Measurements from ENCODE around the gene MKS1. TPM values are rescaled to one million over a fixed set of nuclear protein-coding genes. Genes with fewer than 3 reads are reported as not detected.

Gene MKS1
- total and polyA plus RNA-seq, 10 of the 15 experiments (the other 5 are each of a cell fraction or from before 2014, with no cell fraction given), result 5.7 to 21.4 (median 13.9) TPM

DNA sequence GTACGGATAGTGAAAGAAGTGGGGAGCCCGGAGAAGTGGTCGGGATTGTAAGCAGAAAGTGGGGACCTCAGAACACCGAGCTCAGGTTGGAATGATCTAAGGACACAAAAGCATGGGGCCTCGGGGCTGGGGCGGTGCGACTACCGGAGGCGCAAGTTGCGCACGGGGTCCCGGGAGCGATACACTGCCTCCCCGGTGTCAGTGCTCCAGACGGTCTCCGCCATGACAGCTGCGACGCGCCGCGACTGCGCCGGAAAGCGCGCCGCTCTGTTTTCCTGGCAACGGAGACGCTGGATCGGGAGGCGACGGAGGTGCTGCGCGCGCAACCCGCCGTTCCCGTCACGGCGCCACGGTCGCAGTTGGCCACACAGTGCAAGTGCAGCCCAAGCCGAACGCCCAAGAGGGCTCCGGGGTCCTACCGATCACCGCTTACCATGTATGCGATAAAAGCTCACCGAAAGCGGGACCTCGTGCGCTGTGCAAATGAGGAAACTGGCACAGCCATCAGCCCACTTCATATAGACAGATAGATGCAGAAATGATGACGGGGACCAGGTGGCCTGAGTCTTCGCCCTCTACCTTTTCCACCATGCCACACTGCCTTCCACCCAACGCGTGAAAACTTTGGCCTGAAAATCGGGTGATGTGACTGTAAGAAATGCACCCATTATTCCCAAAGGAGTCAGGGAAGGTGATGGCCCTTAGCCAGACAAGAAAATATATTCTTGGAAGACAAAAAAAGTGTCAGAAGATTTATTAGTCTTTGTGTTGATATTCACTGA lies at the start of gene MKS1 (continued):
- TF ChIP-seq GABPA (IDR thresholded peaks at IDR 0.05; ENCODE audit: low read depth), result peak; percentile 66
- TF ChIP-seq NRF1 (conservative IDR thresholded peaks at IDR 0.05; ENCODE audit: low read depth, low read length), result peak; percentile 60
- TF ChIP-seq SUZ12 (IDR thresholded peaks at IDR 0.05; ENCODE audit: unreplicated experiment), result no peak
- TF ChIP-seq EED (IDR thresholded peaks at IDR 0.05; ENCODE audit: low read depth), result peak; percentile 50
- TF ChIP-seq RELA (IDR thresholded peaks at IDR 0.05; ENCODE audit: borderline replicate concordance, partially characterized antibody), result peak; percentile 63
- TF ChIP-seq SREBF2 (IDR thresholded peaks at IDR 0.05; ENCODE audit: low read length), result no peak
- TF ChIP-seq IRF4 (IDR thresholded peaks at IDR 0.05; ENCODE audit: low read depth, low read length), result 0 out of 2 replicates have a peak, but pooled peaks have one; percentile 43
- peak; percentile 64; the same call in 1 of the 3 replicates for TF ChIP-seq POU2F2 (IDR thresholded peaks at IDR 0.05; ENCODE audit: borderline replicate concordance, low read depth, low read length)
- TF ChIP-seq HDAC6 (IDR thresholded peaks at IDR 0.05; ENCODE audit: unreplicated experiment), result no peak
- no peak for TF ChIP-seq ZSCAN29 (IDR thresholded peaks at IDR 0.05)
- no peak for TF ChIP-seq MEF2A (IDR thresholded peaks at IDR 0.05; ENCODE audit: insufficient read depth, low read depth, low read length)
- TF ChIP-seq TCF3 (IDR thresholded peaks at IDR 0.05; ENCODE audit: borderline replicate concordance, insufficient read depth, low read depth, low read length), result peak; percentile 69; the same call in 1 of the 2 replicates
- peak; percentile 78 for TF ChIP-seq SMARCA5 (IDR thresholded peaks at IDR 0.05)
- TF ChIP-seq NFXL1 (IDR thresholded peaks at IDR 0.05; ENCODE audit: borderline replicate concordance), result no peak
- no peak for TF ChIP-seq NR2F1 (conservative IDR thresholded peaks at IDR 0.05)
- peak; percentile 73 to 83 (median 78) for TF ChIP-seq CTCF (IDR thresholded peaks at IDR 0.05 in 2 of 3, conservative IDR thresholded peaks at IDR 0.05 in 1 of 3; ENCODE audit: control insufficient read depth in 2 of 3, extremely low read depth in 1 of 3, insufficient read depth in 1 of 3, low read depth in 3 of 3, low read length in 3 of 3)
- peak; percentile 76 for TF ChIP-seq SIN3A (IDR thresholded peaks at IDR 0.05; ENCODE audit: low read depth, low read length)
- peak; percentile 38 for TF ChIP-seq SIX5 (IDR thresholded peaks at IDR 0.05; ENCODE audit: low read depth, low read length, severe bottlenecking)
- peak; percentile 62; the same call in 1 of the 2 replicates for TF ChIP-seq NKRF (conservative IDR thresholded peaks at IDR 0.05)
- TF ChIP-seq CHD2 (IDR thresholded peaks at IDR 0.05; ENCODE audit: borderline replicate concordance, low read depth, low read length), result peak; percentile 71; the same call in 1 of the 2 replicates
- TF ChIP-seq, protein P1, sequence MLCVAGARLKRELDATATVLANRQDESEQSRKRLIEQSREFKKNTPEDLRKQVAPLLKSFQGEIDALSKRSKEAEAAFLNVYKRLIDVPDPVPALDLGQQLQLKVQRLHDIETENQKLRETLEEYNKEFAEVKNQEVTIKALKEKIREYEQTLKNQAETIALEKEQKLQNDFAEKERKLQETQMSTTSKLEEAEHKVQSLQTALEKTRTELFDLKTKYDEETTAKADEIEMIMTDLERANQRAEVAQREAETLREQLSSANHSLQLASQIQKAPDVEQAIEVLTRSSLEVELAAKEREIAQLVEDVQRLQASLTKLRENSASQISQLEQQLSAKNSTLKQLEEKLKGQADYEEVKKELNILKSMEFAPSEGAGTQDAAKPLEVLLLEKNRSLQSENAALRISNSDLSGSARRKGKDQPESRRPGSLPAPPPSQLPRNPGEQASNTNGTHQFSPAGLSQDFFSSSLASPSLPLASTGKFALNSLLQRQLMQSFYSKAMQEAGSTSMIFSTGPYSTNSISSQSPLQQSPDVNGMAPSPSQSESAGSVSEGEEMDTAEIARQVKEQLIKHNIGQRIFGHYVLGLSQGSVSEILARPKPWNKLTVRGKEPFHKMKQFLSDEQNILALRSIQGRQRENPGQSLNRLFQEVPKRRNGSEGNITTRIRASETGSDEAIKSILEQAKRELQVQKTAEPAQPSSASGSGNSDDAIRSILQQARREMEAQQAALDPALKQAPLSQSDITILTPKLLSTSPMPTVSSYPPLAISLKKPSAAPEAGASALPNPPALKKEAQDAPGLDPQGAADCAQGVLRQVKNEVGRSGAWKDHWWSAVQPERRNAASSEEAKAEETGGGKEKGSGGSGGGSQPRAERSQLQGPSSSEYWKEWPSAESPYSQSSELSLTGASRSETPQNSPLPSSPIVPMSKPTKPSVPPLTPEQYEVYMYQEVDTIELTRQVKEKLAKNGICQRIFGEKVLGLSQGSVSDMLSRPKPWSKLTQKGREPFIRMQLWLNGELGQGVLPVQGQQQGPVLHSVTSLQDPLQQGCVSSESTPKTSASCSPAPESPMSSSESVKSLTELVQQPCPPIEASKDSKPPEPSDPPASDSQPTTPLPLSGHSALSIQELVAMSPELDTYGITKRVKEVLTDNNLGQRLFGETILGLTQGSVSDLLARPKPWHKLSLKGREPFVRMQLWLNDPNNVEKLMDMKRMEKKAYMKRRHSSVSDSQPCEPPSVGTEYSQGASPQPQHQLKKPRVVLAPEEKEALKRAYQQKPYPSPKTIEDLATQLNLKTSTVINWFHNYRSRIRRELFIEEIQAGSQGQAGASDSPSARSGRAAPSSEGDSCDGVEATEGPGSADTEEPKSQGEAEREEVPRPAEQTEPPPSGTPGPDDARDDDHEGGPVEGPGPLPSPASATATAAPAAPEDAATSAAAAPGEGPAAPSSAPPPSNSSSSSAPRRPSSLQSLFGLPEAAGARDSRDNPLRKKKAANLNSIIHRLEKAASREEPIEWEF (IDR thresholded peaks at IDR 0.05; ENCODE audit: insufficient replicate concordance, low read depth, low read length), result no peak

Measured in GM12878 (cell line).